ENCODE data around the gene BST1.

GRCh38 chr4:15765910-15766697, 63.2 kb downstream of the BST1 start:
- TF ChIP-seq CTCF (conservative IDR thresholded peaks at IDR 0.05) (no peak), ZFX (IDR thresholded peaks at IDR 0.05) (no peak)

Data from C4-2B (cell line).